Measurements from ENCODE around the gene HHIP.

Gene HHIP

GRCh38 chr4:144645631-144646522 is at the start of gene HHIP:
Gene HHIP (plus strand): TSS chr4:144646156. CDS start chr4:144646676, 520 bp downstream.
- DNase-seq (ENCODE audit: low spot score): no peak

GRCh38 chr4:144597171-144597570 is 48.8 kb upstream of the HHIP start:
- no peak for DNase-seq (ENCODE audit: low spot score)

- DNase-seq (ENCODE audit: low spot score): no peak
Observed at GRCh38 chr4:144599621-144600020, 46.3 kb upstream of the HHIP start.

GRCh38 chr4:144611850-144612249 is 34.1 kb upstream of the HHIP start:
- DNase-seq (ENCODE audit: low spot score): no peak

GRCh38 chr4:144614850-144615585 is 30.9 kb upstream of the HHIP start:
- no peak for DNase-seq (ENCODE audit: low spot score)

GRCh38 chr4:144621681-144622080 is 24.3 kb upstream of the HHIP start:
- DNase-seq (ENCODE audit: low spot score): no peak

GRCh38 chr4:144627663-144628076 is 18.3 kb upstream of the HHIP start:
- DNase-seq (ENCODE audit: low spot score): no peak

- DNase-seq (ENCODE audit: low spot score): no peak
Observed at GRCh38 chr4:144633215-144633614, 12.7 kb upstream of the HHIP start.

- no peak for DNase-seq (ENCODE audit: low spot score)
Observed at GRCh38 chr4:144634978-144635747, 10.8 kb upstream of the HHIP start.

- DNase-seq (ENCODE audit: low spot score): no peak
Observed at GRCh38 chr4:144644368-144645101, 1.4 kb upstream of the HHIP start.

GRCh38 chr4:144645102-144645630 is 790 bp upstream of the HHIP start:
- no peak for DNase-seq (ENCODE audit: low spot score)

GRCh38 chr4:144646523-144647094 is 653 bp downstream of the HHIP start:
- DNase-seq (ENCODE audit: low spot score): no peak

GRCh38 chr4:144647095-144647561 is 1.2 kb downstream of the HHIP start:
- no peak for DNase-seq (ENCODE audit: low spot score)

GRCh38 chr4:144647590-144647989 is 1.6 kb downstream of the HHIP start:
- no peak for DNase-seq (ENCODE audit: low spot score)

GRCh38 chr4:144648042-144648441 is 2.1 kb downstream of the HHIP start:
- no peak for DNase-seq (ENCODE audit: low spot score)

GRCh38 chr4:144649646-144650045 is 3.7 kb downstream of the HHIP start:
- no peak for DNase-seq (ENCODE audit: low spot score)

- no peak for DNase-seq (ENCODE audit: low spot score)
Observed at GRCh38 chr4:144650311-144651005, 4.5 kb downstream of the HHIP start.

- no peak for DNase-seq (ENCODE audit: low spot score)
Observed at GRCh38 chr4:144653781-144654545, 8.0 kb downstream of the HHIP start.

GRCh38 chr4:144655491-144655890 is 9.5 kb downstream of the HHIP start:
- no peak for DNase-seq (ENCODE audit: low spot score)

GRCh38 chr4:144656850-144657249 is 10.9 kb downstream of the HHIP start:
- DNase-seq (ENCODE audit: low spot score): no peak

Data from hematopoietic multipotent progenitor cell treated with erythropoietin and hydrocortisone succinate and interleukin-3 and kit ligand, for 15 days (in vitro differentiated cells).